COLO668 (cell line): Measurements from ENCODE around the gene TEX55.
"Not testable (repeated sequence)": the region's sequence is repeated elsewhere in the genome, so short reads cannot be mapped to it uniquely, and the experiment has no call there.

ENCODE experiments used
- DNase-seq: peaks from one replicate; lab custom pipeline; 2025; ENCODE audit not compliant: unreplicated experiment; lab: John Stamatoyannopoulos, UW

The TEX55 gene

GRCh38 chr3:119160361-119160760, 14.4 kb downstream of the TEX55 start:
- no peak for DNase-seq

- no peak for DNase-seq
Observed at GRCh38 chr3:119160815-119161214, 14.8 kb downstream of the TEX55 start.

- no peak for DNase-seq
Observed at GRCh38 chr3:119161240-119161639, 15.3 kb downstream of the TEX55 start.

- DNase-seq: not testable (repeated sequence)
Observed at GRCh38 chr3:119164745-119165144, 18.8 kb downstream of the TEX55 start.

- DNase-seq: no peak
Observed at GRCh38 chr3:119170821-119171220, 24.9 kb downstream of the TEX55 start.

GRCh38 chr3:119173325-119173724, 27.4 kb downstream of the TEX55 start, which contains the start of gene UPK1B:
TSS of gene UPK1B (plus strand) at chr3:119173598. CDS start at chr3:119186742, 13,144 bp downstream.
- no peak for DNase-seq

- no peak for DNase-seq
Observed at GRCh38 chr3:119175872-119176756, 30.1 kb downstream of the TEX55 start.

- DNase-seq: no peak
Observed at GRCh38 chr3:119176778-119177177, 30.8 kb downstream of the TEX55 start.

GRCh38 chr3:119177321-119177720, 31.4 kb downstream of the TEX55 start:
- no peak for DNase-seq

GRCh38 chr3:119181765-119182164, 35.8 kb downstream of the TEX55 start:
- no peak for DNase-seq

- no peak for DNase-seq
Observed at GRCh38 chr3:119184111-119184510, 38.1 kb downstream of the TEX55 start.

- DNase-seq: no peak
Observed at GRCh38 chr3:119184796-119185570, 39.0 kb downstream of the TEX55 start.

- DNase-seq: no peak
Observed at GRCh38 chr3:119187266-119187665, 41.3 kb downstream of the TEX55 start.

- no peak for DNase-seq
Observed at GRCh38 chr3:119191800-119192199, 45.8 kb downstream of the TEX55 start.

GRCh38 chr3:119194237-119195150, 48.5 kb downstream of the TEX55 start:
- DNase-seq: no peak

GRCh38 chr3:119195151-119195476, 49.1 kb downstream of the TEX55 start:
- DNase-seq: no peak

- no peak for DNase-seq
Observed at GRCh38 chr3:119195911-119196310, 49.9 kb downstream of the TEX55 start.
